Measurements from ENCODE around the gene MSRB2.

The MSRB2 gene

GRCh38 chr10:23156447-23157150 is 61.2 kb downstream of the MSRB2 start:
- in situ Hi-C loops (cut with MboI; ENCODE audit: low pct_unique_long_range_greater_than_20kb, low sequenced_read_pairs) = loop anchor here (25.0 kb wide), 1 partner anchor 131 kb away; no protein-coding TSS in a partner anchor

GRCh38 chr10:23157239-23157681 is 61.9 kb downstream of the MSRB2 start:
- in situ Hi-C loops (cut with MboI; ENCODE audit: low pct_unique_long_range_greater_than_20kb, low sequenced_read_pairs) = loop anchor here (25.0 kb wide), 1 partner anchor 130 kb away; no protein-coding TSS in a partner anchor
- no peak for DNase-seq

More at GRCh38 chr10:23156447-23157150, 61.2 kb downstream of the MSRB2 start:
- no peak for DNase-seq

DNA sequence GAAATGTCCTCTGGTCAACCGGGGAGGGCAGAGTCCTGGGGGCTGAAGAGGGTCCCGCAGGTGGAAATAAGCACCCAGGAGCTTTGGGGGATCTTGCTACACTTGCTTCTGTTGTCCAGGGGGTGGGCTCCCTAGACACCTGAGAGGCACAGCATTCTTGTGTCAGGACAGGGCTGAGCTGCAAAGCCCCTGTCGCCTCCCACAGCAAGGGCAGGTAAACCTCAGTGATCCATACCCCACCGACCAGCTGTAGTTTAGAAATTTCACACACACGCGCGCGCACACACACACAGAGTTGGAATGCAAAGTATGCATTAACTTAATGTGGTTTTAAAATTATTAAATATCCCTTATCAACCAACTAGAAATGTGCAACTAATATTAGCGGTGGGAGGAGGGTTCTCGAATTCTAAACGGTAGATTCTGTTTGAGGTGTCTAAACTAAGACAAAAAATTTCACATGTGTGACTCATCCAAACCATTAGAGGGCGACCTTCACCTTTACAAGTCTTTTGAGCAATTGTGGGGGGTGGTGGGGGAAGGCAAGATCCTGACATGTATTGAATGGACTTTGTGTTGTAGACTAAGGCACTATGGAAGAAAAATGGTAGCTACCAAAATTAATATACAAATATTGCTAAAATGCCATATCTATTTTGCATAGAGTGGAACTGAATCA is 62.5 kb downstream of the MSRB2 start:
- in situ Hi-C loops (cut with MboI; ENCODE audit: low pct_unique_long_range_greater_than_20kb, low sequenced_read_pairs) = loop anchor here (25.0 kb wide), 1 partner anchor 129 kb away; no protein-coding TSS in a partner anchor
- peak; percentile 33 for DNase-seq

GRCh38 chr10:23158370-23158769 is 63.0 kb downstream of the MSRB2 start:
- in situ Hi-C loops (cut with MboI; ENCODE audit: low pct_unique_long_range_greater_than_20kb, low sequenced_read_pairs) = loop anchor here (25.0 kb wide), 1 partner anchor 129 kb away; no protein-coding TSS in a partner anchor
- DNase-seq = peak; percentile 77

DNA sequence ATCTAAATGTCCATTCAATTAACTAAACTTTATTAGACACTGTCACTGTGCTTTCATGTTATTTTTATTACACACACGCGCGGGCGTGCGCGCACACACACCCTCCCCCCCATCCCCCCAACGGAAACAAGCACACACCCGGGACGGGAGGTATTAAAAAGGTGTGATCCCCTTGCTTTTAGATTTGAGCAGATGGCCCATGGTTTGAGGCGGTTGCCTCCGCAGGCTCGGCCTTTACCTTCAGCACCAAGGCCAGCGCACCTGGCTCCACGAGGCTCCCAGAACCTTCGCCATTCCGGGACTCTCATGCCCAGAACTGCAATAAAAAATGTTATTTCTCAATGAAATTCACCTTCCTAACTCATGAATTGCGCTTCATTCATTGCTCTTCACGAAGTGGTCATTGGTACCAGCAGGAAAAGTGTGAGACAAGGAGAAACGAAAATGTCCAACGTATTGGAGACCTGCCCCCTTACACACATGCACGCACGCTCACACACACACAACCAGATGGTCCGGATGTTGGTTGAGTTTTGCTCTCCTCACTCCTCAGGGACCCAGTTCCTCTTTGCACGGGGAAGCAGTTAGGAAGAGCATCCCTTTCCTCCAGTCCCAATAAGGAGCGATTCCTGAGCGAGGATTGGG is 76.0 kb downstream of the MSRB2 start:
- in situ Hi-C loops (cut with MboI; ENCODE audit: low pct_unique_long_range_greater_than_20kb, low sequenced_read_pairs) = loop anchor here (25.0 kb wide), 1 partner anchor 116 kb away; no protein-coding TSS in a partner anchor
- DNase-seq = peak; percentile 10

Data from KBM-7 (cell line).